Esophagus muscularis mucosa (tissue), 3 donors: ENCODE results near the gene SLC24A4.

Experiments
- CTCF ChIP-seq, 3 experiments: fragments of 200-600 bp in 2 of 3; fragments of 450-650 bp in 1 of 3; sonication (generic) in 2 of 3; IDR thresholded peaks; one replicate each; pipeline ENCODE4 v1.5.1; 2017 to 2019; ENCODE audit warnings: antibody characterized with exemption in 3 of 3, mild to moderate bottlenecking in 2 of 3, moderate library complexity in 1 of 3
- POLR2AphosphoS5 ChIP-seq, 2 donors: sonication (generic); formaldehyde crosslinking; IDR thresholded peaks; one replicate each; pipeline ENCODE4 v1.6.1; 2017; ENCODE audit warnings: antibody characterized with exemption in 2 of 2

- TF ChIP-seq CTCF (IDR thresholded peaks at IDR 0.05) (no peak), POLR2AphosphoS5 (IDR thresholded peaks at IDR 0.05) (no peak)
Observed at GRCh38 chr14:92505826-92506225, 182.9 kb downstream of the SLC24A4 start.
